SH-SY5Y (cell line): ENCODE results near the gene TFF2.

ENCODE experiments used
- GATA2 ChIP-seq: IDR thresholded peaks from 2 replicates; pipeline ENCODE4 v1.6.1; 2011; ENCODE audit warnings: mild to moderate bottlenecking, low read depth, low read length
- GATA3 ChIP-seq: IDR thresholded peaks from 2 replicates; pipeline ENCODE4 v1.6.1; 2011; ENCODE audit warnings: low read depth, mild to moderate bottlenecking, low read length, moderate library complexity

DNA sequence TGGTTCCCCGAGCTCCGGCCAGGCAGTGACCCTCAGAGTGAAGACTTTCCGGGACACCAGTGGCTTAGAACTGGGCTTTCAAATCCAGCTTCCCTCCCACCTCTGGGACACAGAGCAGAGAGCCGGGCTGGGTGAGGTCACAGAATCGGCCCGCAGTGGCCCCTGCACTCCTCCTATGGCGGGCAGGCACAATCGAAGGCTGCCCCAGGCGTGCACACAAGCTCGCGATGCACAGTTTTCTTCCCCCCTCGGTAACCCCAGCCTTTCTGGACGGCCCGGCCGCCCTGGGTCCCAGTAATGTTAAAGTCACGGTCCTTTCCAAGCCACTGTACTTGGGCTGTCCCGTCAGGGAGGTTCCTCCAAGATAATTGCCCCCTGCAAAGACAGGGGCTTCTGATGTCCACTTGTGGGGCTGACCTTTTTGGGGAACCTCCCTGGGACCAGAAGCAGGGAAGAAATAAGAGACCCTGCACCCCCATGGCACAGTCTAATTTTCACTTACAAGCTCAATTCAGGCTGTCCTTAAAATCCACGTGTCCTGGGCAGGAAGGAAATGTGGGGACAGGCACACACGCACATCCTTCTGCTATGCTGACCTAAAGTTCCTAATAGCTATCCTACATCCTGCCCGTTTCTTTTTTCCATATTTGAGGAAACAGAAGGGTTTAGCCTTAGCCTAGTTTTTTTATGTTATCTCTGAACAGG lies 49.3 kb downstream of the TFF2 start:
- TF ChIP-seq GATA3, result no peak
- TF ChIP-seq GATA2, result no peak
